Occipital lobe (tissue), 2 donors: ENCODE data around the gene RHOJ. TPM values are rescaled to one million over a fixed set of nuclear protein-coding genes. Genes with fewer than 3 reads are reported as not detected.
"Not testable (repeated sequence)": the region's sequence is repeated elsewhere in the genome, so short reads cannot be mapped to it uniquely, and the experiment has no call there.

Source experiments
- DNase-seq: peaks from one replicate; lab custom pipeline; 2025; lab: John Stamatoyannopoulos, UW
- total RNA-seq: library from RNA; depleted of rRNA; stranded (reverse); fragments of >200 nt; gene quantifications from one replicate; pipeline ENCODE4 v1.2.3, GENCODE V29; 2014

Gene RHOJ
- total RNA-seq, 1 donor from 2014 or later, result 2.3 TPM

- no peak for DNase-seq
Observed at GRCh38 chr14:63266106-63266505, 61.9 kb downstream of the RHOJ start.

GRCh38 chr14:63267171-63267570, 62.9 kb downstream of the RHOJ start:
- DNase-seq, result no peak

- DNase-seq, result no peak
Observed at GRCh38 chr14:63268771-63269170, 64.5 kb downstream of the RHOJ start.

GRCh38 chr14:63269561-63270225, 65.5 kb downstream of the RHOJ start:
- DNase-seq, result no peak

- no peak for DNase-seq
Observed at GRCh38 chr14:63273129-63273528, 68.9 kb downstream of the RHOJ start.

GRCh38 chr14:63273717-63274655, 69.7 kb downstream of the RHOJ start:
- no peak for DNase-seq

GRCh38 chr14:63275611-63276010, 71.4 kb downstream of the RHOJ start:
- no peak for DNase-seq

- no peak for DNase-seq
Observed at GRCh38 chr14:63276016-63276415, 71.8 kb downstream of the RHOJ start.

GRCh38 chr14:63276492-63277342, 72.5 kb downstream of the RHOJ start:
- DNase-seq, result no peak

GRCh38 chr14:63277591-63278183, 73.4 kb downstream of the RHOJ start:
- no peak for DNase-seq

GRCh38 chr14:63279933-63280332, 75.7 kb downstream of the RHOJ start:
- DNase-seq, result not testable (repeated sequence)

GRCh38 chr14:63282997-63283883, 79.0 kb downstream of the RHOJ start:
- DNase-seq, result no peak

GRCh38 chr14:63283884-63284248, 79.6 kb downstream of the RHOJ start:
- no peak for DNase-seq

- DNase-seq, result no peak
Observed at GRCh38 chr14:63286071-63286470, 81.8 kb downstream of the RHOJ start.

- no peak for DNase-seq
Observed at GRCh38 chr14:63287666-63288483, 83.6 kb downstream of the RHOJ start.

- no peak for DNase-seq
Observed at GRCh38 chr14:63288853-63289252, 84.6 kb downstream of the RHOJ start.

- no peak for DNase-seq
Observed at GRCh38 chr14:63290741-63291430, 86.6 kb downstream of the RHOJ start.

- DNase-seq, result no peak
Observed at GRCh38 chr14:63292805-63293204, 88.6 kb downstream of the RHOJ start.

- no peak for DNase-seq
Observed at GRCh38 chr14:63295231-63295685, 91.0 kb downstream of the RHOJ start.
